Calu3 (cell line): ENCODE measurements around the gene HBEGF. TPM values are rescaled to one million over a fixed set of nuclear protein-coding genes. Genes with fewer than 3 reads are reported as not detected.

Experiments
- BruUV-seq: library from RNA; stranded (reverse); fragments of 400-500 nt; replicated peaks from 2 replicates; lab custom pipeline; 2021; lab: Mats Ljungman, UMichigan
- CTCF ChIA-PET: fragments of 300-600 bp; sonication (Branson Sonifier 250); formaldehyde crosslinking; loops from one replicate; lab custom pipeline; 2022; ENCODE audit warnings: antibody characterized with exemption; lab: Charles Lee
- DNase-seq: peaks from one replicate; pipeline ENCODE4 v3.0.0; 2022
- H3K27ac Mint-ChIP-seq: one replicate; pipeline ENCODE4 v1.8.0; 2022; ENCODE audit warnings: mixed read lengths; ENCODE audit not compliant: unreplicated experiment
- H3K27me3 Mint-ChIP-seq: one replicate; pipeline ENCODE4 v1.8.0; 2022; ENCODE audit warnings: mixed read lengths; ENCODE audit not compliant: unreplicated experiment
- H3K36me3 Mint-ChIP-seq: one replicate; pipeline ENCODE4 v1.8.0; 2022; ENCODE audit warnings: mild to moderate bottlenecking, moderate library complexity, mixed read lengths; ENCODE audit not compliant: insufficient read depth, unreplicated experiment
- H3K4me1 Mint-ChIP-seq: one replicate; pipeline ENCODE4 v1.8.0; 2022; ENCODE audit warnings: mild to moderate bottlenecking, low read depth, mixed read lengths; ENCODE audit not compliant: unreplicated experiment
- H3K4me3 Mint-ChIP-seq: one replicate; pipeline ENCODE4 v1.8.0; 2022; ENCODE audit warnings: mild to moderate bottlenecking, low read depth, moderate library complexity, mixed read lengths; ENCODE audit not compliant: unreplicated experiment
- H3K9me3 Mint-ChIP-seq: one replicate; pipeline ENCODE4 v1.8.0; 2022; ENCODE audit warnings: low read depth, mixed read lengths; ENCODE audit not compliant: unreplicated experiment
- intact Hi-C: fragments of 100-400 bp; cut with micrococcal nuclease; formaldehyde crosslinking; loops from one replicate; pipeline ENCODE4 v1.10.0; 2022; ENCODE audit not compliant: unreplicated experiment
- total RNA-seq: library from RNA; stranded (reverse); gene quantifications from 2 replicates; pipeline ENCODE4 v1.2.3, GENCODE V29; 2022
- TF ChIP-seq, protein P1 (sequence below): fragments of 200-600 bp; IDR thresholded peaks from one replicate; pipeline ENCODE4 v1.8.0; 2022; ENCODE audit warnings: antibody characterized with exemption; ENCODE audit not compliant: unreplicated experiment

HBEGF gene
- total RNA-seq, 1 experiment from 2014 or later = 7.2 TPM

DNA sequence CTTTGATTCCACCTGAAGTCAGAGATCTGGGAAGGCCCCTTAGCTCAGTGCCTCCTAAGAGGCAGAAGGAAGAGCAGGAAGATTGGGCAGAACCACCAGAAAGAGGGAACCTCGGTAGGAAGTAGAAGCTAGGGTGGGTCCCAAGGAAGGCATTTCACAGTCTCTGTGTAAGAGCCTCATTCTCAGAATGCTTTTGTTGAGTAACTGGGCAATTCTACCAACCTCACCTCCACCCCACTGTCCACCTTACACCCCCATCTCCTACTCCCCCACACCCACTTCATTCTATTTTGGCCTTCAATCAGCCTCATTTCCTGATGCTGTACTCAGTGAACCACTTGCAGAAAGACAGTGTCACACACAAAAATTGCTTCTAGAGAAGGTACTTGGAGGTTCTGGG, 3.5 kb downstream of the HBEGF start:
- no TSS peak for BruUV-seq
- TF ChIP-seq, protein P1, sequence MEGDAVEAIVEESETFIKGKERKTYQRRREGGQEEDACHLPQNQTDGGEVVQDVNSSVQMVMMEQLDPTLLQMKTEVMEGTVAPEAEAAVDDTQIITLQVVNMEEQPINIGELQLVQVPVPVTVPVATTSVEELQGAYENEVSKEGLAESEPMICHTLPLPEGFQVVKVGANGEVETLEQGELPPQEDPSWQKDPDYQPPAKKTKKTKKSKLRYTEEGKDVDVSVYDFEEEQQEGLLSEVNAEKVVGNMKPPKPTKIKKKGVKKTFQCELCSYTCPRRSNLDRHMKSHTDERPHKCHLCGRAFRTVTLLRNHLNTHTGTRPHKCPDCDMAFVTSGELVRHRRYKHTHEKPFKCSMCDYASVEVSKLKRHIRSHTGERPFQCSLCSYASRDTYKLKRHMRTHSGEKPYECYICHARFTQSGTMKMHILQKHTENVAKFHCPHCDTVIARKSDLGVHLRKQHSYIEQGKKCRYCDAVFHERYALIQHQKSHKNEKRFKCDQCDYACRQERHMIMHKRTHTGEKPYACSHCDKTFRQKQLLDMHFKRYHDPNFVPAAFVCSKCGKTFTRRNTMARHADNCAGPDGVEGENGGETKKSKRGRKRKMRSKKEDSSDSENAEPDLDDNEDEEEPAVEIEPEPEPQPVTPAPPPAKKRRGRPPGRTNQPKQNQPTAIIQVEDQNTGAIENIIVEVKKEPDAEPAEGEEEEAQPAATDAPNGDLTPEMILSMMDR = no peak

DNA sequence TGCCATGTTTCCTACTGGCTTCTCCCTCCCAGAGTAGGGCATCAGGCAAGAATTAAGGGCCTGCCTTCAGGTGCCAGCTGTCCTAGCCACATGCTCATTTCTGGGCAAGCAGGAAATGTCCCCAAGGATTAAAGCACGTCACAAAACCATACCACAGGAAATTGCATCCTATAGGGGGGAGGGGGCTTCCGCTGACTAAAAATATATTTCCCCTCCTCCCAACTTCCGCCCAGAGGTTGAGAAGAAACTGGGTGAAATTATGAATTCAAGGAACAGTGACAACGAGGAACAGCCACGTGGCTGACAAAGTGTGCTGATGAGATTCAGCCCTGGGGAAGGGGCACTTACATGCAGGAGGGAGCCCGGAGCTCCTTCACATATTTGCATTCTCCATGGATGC, 4.1 kb downstream of the HBEGF start:
- peaks cover 61% of the 10 kb centered on the region for H3K36me3 Mint-ChIP-seq
- intact Hi-C loops = no loop called here
- H3K9me3 Mint-ChIP-seq = no peaks in the 10 kb centered on the region
- CTCF ChIA-PET = no interaction called here
- H3K27ac Mint-ChIP-seq = no peak overlapping the region
- TF ChIP-seq, protein P1 = no peak
- no peaks in the 10 kb centered on the region for H3K27me3 Mint-ChIP-seq
- peaks cover 26% of the 10 kb centered on the region for H3K4me1 Mint-ChIP-seq
- BruUV-seq = no TSS peak
- no peak for DNase-seq
- no peak overlapping the region for H3K4me3 Mint-ChIP-seq

More for the DNA sequence above, 3.5 kb downstream of the HBEGF start:
- intact Hi-C loops = no loop called here
- Mint-ChIP-seq H3K36me3 (peaks cover 61% of the 10 kb centered on the region), H3K27me3 (no peaks in the 10 kb centered on the region), H3K4me3 (no peak overlapping the region), H3K4me1 (peaks cover 32% of the 10 kb centered on the region), H3K9me3 (no peaks in the 10 kb centered on the region), H3K27ac (no peak overlapping the region)
- DNase-seq = no peak
- CTCF ChIA-PET = interaction anchor here (0.7 kb wide), 1 partner anchor 100 kb away, joined by 3 read pairs; no protein-coding TSS in a partner anchor

DNA sequence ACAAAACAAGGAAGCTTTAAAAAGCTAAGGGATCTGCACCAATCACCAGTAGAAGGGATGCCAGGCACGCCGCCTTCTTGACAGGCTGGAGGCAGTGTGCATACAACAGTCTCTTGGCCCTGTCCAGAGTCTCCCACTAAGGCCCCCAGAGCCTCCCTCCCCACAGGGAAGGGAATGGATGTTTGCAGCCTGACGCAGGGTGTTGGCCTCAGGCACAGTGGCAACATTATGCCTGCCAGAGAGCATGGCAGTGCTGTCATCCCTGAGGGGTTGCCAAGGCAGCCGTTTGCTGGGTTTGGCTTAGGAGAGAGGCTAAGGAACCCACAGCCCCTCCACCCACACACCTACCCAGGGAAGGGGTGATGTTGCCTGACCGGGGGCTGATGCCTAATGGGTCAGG, 4.8 kb downstream of the HBEGF start:
- no peak overlapping the region for H3K4me3 Mint-ChIP-seq
- TF ChIP-seq, protein P1 = no peak

DNA sequence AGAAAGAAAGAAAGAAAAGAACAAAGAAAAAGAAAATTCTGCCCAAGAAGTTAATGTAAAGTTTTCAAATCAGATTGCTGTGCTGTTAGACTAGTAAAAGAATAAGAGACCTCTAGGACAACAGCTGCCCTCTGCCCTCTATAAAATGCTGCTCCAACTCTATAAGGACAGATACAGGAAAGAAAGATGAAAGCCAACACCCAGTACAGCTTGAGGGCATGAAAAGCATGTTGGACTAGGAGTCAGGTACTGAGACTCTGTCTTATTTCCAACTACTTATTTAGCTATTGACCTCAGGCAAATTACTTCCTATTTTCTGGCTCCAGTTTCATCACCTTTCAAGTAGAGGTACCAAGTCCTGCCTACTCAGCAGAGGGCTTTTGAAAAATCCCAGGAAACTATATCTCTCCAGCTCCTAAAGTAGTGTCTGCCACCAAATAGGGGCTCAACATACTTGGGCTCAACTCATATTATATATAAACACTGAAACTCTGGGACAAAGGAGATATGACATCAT, 5.7 kb downstream of the HBEGF start:
- Mint-ChIP-seq H3K9me3 (no peaks in the 10 kb centered on the region), H3K27me3 (no peaks in the 10 kb centered on the region), H3K4me3 (no peak overlapping the region), H3K27ac (no peak overlapping the region), H3K4me1 (peaks cover 19% of the 10 kb centered on the region), H3K36me3 (peaks cover 57% of the 10 kb centered on the region)
- intact Hi-C loops = no loop called here
- no TSS peak for BruUV-seq
- no peak for DNase-seq
- TF ChIP-seq, protein P1 = no peak
- CTCF ChIA-PET = interaction anchor here (0.6 to 0.7 kb wide), 4 partner anchors 170 to 1990 kb away, joined by 3 to 7 read pairs (median 5); no protein-coding TSS in a partner anchor

More for the DNA sequence above, 4.8 kb downstream of the HBEGF start:
- H3K9me3 Mint-ChIP-seq = no peaks in the 10 kb centered on the region
- H3K4me1 Mint-ChIP-seq = peaks cover 21% of the 10 kb centered on the region
- BruUV-seq = no TSS peak
- intact Hi-C loops = no loop called here
- peaks cover 58% of the 10 kb centered on the region for H3K36me3 Mint-ChIP-seq
- DNase-seq = no peak
- H3K27me3 Mint-ChIP-seq = no peaks in the 10 kb centered on the region
- no peak overlapping the region for H3K27ac Mint-ChIP-seq
- CTCF ChIA-PET = no interaction called here
